Astrocyte (in vitro differentiated cells and primary cell): ENCODE measurements around the gene IFITM2. TPM values are rescaled to one million over a fixed set of nuclear protein-coding genes. Genes with fewer than 3 reads are reported as not detected.

Experiments
- DNase-seq: peaks from one replicate; pipeline ENCODE4 v3.0.0-alpha.2; 2010; ENCODE audit warnings: low read depth
- FAIRE-seq: peaks from 2 replicates; lab custom pipeline; 2011; peaks lifted over from hg19 to GRCh38; lab: Jason Lieb, UNC
- H2AFZ ChIP-seq: 2 replicates; pipeline ENCODE4 v1.6.0; 2012; ENCODE audit warnings: low read depth, low read length, inconsistent platforms
- H3K27ac ChIP-seq: 2 replicates; pipeline ENCODE4 v1.5.1; 2011; ENCODE audit warnings: low read depth, low read length, inconsistent platforms
- H3K27me3 ChIP-seq: 2 replicates; pipeline ENCODE4 v1.6.0; 2011; ENCODE audit warnings: low read length, inconsistent platforms; ENCODE audit not compliant: insufficient read depth
- H3K36me3 ChIP-seq: 2 replicates; pipeline ENCODE4 v1.5.1; 2011; ENCODE audit warnings: low read length, inconsistent platforms; ENCODE audit not compliant: insufficient read depth
- H3K4me1 ChIP-seq: 2 replicates; pipeline ENCODE4 v1.5.1; 2011; ENCODE audit warnings: low read length, inconsistent platforms; ENCODE audit not compliant: insufficient read depth
- H3K4me2 ChIP-seq: 2 replicates; pipeline ENCODE4 v1.6.0; 2012; ENCODE audit warnings: low read length, inconsistent platforms
- H3K4me3 ChIP-seq: 2 replicates; pipeline ENCODE4 v1.5.1; 2011; ENCODE audit warnings: low read depth, mild to moderate bottlenecking, low read length, inconsistent platforms; ENCODE audit not compliant: insufficient read depth
- H3K79me2 ChIP-seq: 2 replicates; pipeline ENCODE4 v1.6.0; 2012; ENCODE audit warnings: mild to moderate bottlenecking, low read length, inconsistent platforms; ENCODE audit not compliant: insufficient read depth
- H3K9ac ChIP-seq: 2 replicates; pipeline ENCODE4 v1.6.0; 2012; ENCODE audit warnings: mild to moderate bottlenecking, low read length, inconsistent platforms
- H3K9me3 ChIP-seq: 2 replicates; pipeline ENCODE4 v1.5.1; 2012; ENCODE audit warnings: low read depth, mild to moderate bottlenecking, low read length, inconsistent platforms; ENCODE audit not compliant: insufficient read depth
- H4K20me1 ChIP-seq: 2 replicates; pipeline ENCODE4 v1.6.0; 2012; ENCODE audit warnings: low read length, inconsistent platforms; ENCODE audit not compliant: insufficient read depth
- H3K27ac Mint-ChIP-seq: one replicate; pipeline ENCODE4 v1.8.0; 2021; ENCODE audit warnings: mild to moderate bottlenecking, mixed read lengths; ENCODE audit not compliant: unreplicated experiment
- H3K27me3 Mint-ChIP-seq: one replicate; pipeline ENCODE4 v1.8.0; 2021; ENCODE audit warnings: low read depth, mixed read lengths; ENCODE audit not compliant: unreplicated experiment
- H3K36me3 Mint-ChIP-seq: one replicate; pipeline ENCODE4 v1.8.0; 2021; ENCODE audit warnings: low read depth, mixed read lengths; ENCODE audit not compliant: unreplicated experiment
- H3K4me1 Mint-ChIP-seq: one replicate; pipeline ENCODE4 v1.8.0; 2021; ENCODE audit warnings: low read depth, mixed read lengths; ENCODE audit not compliant: unreplicated experiment
- H3K4me3 Mint-ChIP-seq: one replicate; pipeline ENCODE4 v1.8.0; 2021; ENCODE audit warnings: mild to moderate bottlenecking, moderate library complexity, mixed read lengths; ENCODE audit not compliant: unreplicated experiment
- H3K9me3 Mint-ChIP-seq: one replicate; pipeline ENCODE4 v1.8.0; 2021; ENCODE audit warnings: mild to moderate bottlenecking, mixed read lengths; ENCODE audit not compliant: unreplicated experiment
- CTCF ChIP-seq: IDR thresholded peaks from 2 replicates; pipeline ENCODE4 v1.5.1; 2011; ENCODE audit warnings: low read depth, mild to moderate bottlenecking, inconsistent platforms, low read length, moderate library complexity; ENCODE audit not compliant: insufficient read depth
- EZH2 ChIP-seq: IDR thresholded peaks from 2 replicates; pipeline ENCODE4 v1.6.1; 2012; ENCODE audit warnings: mild to moderate bottlenecking, low read length, inconsistent platforms; ENCODE audit not compliant: insufficient read depth
- total RNA-seq: library from RNA; stranded (reverse); gene quantifications from 2 replicates; pipeline ENCODE4 v1.2.1, GENCODE V29; 2021

IFITM2 gene
- total RNA-seq, 1 donor from 2014 or later = 474 TPM

- Mint-ChIP-seq H3K4me1 (peaks cover 3% of the 10 kb centered on the region), H3K27ac (no peak overlapping the region), H3K4me3 (no peak overlapping the region), H3K9me3 (no peaks in the 10 kb centered on the region), H3K36me3 (peaks cover 4% of the 10 kb centered on the region), H3K27me3 (peaks cover 14% of the 10 kb centered on the region)
- H3K4me2 ChIP-seq = no peak overlapping the region
- H3K4me3 ChIP-seq = no peak overlapping the region
- no peaks in the 10 kb centered on the region for H3K27me3 ChIP-seq
- no peak overlapping the region for H2AFZ ChIP-seq
- no peaks in the 10 kb centered on the region for H4K20me1 ChIP-seq
- no peaks in the 10 kb centered on the region for H3K79me2 ChIP-seq
- TF ChIP-seq CTCF (no peak), EZH2 (no peak)
- no peaks in the 10 kb centered on the region for H3K4me1 ChIP-seq
- no peak for FAIRE-seq
- H3K27ac ChIP-seq = no peak overlapping the region
- H3K9ac ChIP-seq = no peak overlapping the region
- H3K9me3 ChIP-seq = no peaks in the 10 kb centered on the region
- no peak for DNase-seq
- H3K36me3 ChIP-seq = no peaks in the 10 kb centered on the region
Measured at GRCh38 chr11:295351-296170, 12.1 kb upstream of the IFITM2 start.

- H3K4me3 ChIP-seq = no peak overlapping the region
- H3K27ac ChIP-seq = no peak overlapping the region
- FAIRE-seq (no peak), DNase-seq (no peak)
- Mint-ChIP-seq H3K36me3 (peaks cover 4% of the 10 kb centered on the region), H3K27ac (no peak overlapping the region), H3K9me3 (no peaks in the 10 kb centered on the region), H3K4me1 (peaks cover 3% of the 10 kb centered on the region), H3K27me3 (peaks cover 13% of the 10 kb centered on the region), H3K4me3 (no peak overlapping the region)
- no peaks in the 10 kb centered on the region for H3K27me3 ChIP-seq
- H3K79me2 ChIP-seq = no peaks in the 10 kb centered on the region
- H2AFZ ChIP-seq = no peak overlapping the region
- no peak overlapping the region for H3K4me2 ChIP-seq
- no peaks in the 10 kb centered on the region for H4K20me1 ChIP-seq
- no peaks in the 10 kb centered on the region for H3K9me3 ChIP-seq
- H3K36me3 ChIP-seq = no peaks in the 10 kb centered on the region
- TF ChIP-seq CTCF (no peak), EZH2 (no peak)
- H3K4me1 ChIP-seq = no peaks in the 10 kb centered on the region
- no peak overlapping the region for H3K9ac ChIP-seq
Measured at GRCh38 chr11:296171-297050, 11.2 kb upstream of the IFITM2 start.
